Activated CD4-positive, alpha-beta memory T cell treated with anti-CD3 and anti-CD28 coated beads for 36 hours (primary cell): ENCODE measurements around the gene SMIM7. TPM values are rescaled to one million over a fixed set of nuclear protein-coding genes. Genes with fewer than 3 reads are reported as not detected.
"Not testable (repeated sequence)": the region's sequence is repeated elsewhere in the genome, so short reads cannot be mapped to it uniquely, and the experiment has no call there.

Experiments
- CTCF ChIA-PET: fragments of 350-600 bp; sonication (Branson Sonifier 250); formaldehyde crosslinking; loops from one replicate; lab custom pipeline; 2021; ENCODE audit warnings: antibody characterized with exemption, inconsistent platforms; lab: Charles Lee
- POLR2A ChIA-PET: fragments of 350-600 bp; sonication (Branson Sonifier 250); formaldehyde crosslinking; loops from one replicate; lab custom pipeline; 2021; ENCODE audit warnings: antibody characterized with exemption; lab: Charles Lee
- DNase-seq: peaks from one replicate; pipeline ENCODE4 v3.0.0-alpha.2; 2020
- H3K27ac Mint-ChIP-seq: one replicate; pipeline ENCODE4 v1.8.0; 2021; ENCODE audit warnings: mixed read lengths
- H3K27me3 Mint-ChIP-seq: one replicate; pipeline ENCODE4 v1.8.0; 2021; ENCODE audit warnings: mixed read lengths
- H3K36me3 Mint-ChIP-seq: one replicate; pipeline ENCODE4 v1.8.0; 2021; ENCODE audit warnings: mixed read lengths
- H3K4me1 Mint-ChIP-seq: one replicate; pipeline ENCODE4 v1.8.0; 2021; ENCODE audit warnings: low read depth, mixed read lengths
- H3K4me3 Mint-ChIP-seq: one replicate; pipeline ENCODE4 v1.8.0; 2021; ENCODE audit warnings: mild to moderate bottlenecking, mixed read lengths
- H3K9me3 Mint-ChIP-seq: one replicate; pipeline ENCODE4 v1.8.0; 2021; ENCODE audit warnings: mixed read lengths
- intact Hi-C: fragments of 100-400 bp; cut with micrococcal nuclease; formaldehyde crosslinking; loops from one replicate; pipeline ENCODE4 v1.15.1; 2023
- total RNA-seq, 2 experiments: library from RNA; stranded (reverse); gene quantifications; one replicate each; pipeline ENCODE4 v1.2.3, GENCODE V29; 2021

Gene SMIM7
- total RNA-seq, 2 experiments from 2014 or later = 50.5 to 50.9 TPM

GRCh38 chr19:16654140-16654539, 5.8 kb downstream of the SMIM7 start:
- Mint-ChIP-seq H3K27me3 (no peaks in the 10 kb centered on the region), H3K4me3 (no peak overlapping the region), H3K9me3 (no peaks in the 10 kb centered on the region), H3K36me3 (peaks cover 67% of the 10 kb centered on the region), H3K27ac (no peak overlapping the region), H3K4me1 (peaks cover 24% of the 10 kb centered on the region)
- intact Hi-C loops = no loop called here
- no peak for DNase-seq
- POLR2A ChIA-PET = interaction anchor here (1.2 kb wide), 1 partner anchor 19 kb away, joined by 4 read pairs; no protein-coding TSS in a partner anchor
- CTCF ChIA-PET = no interaction called here

- Mint-ChIP-seq H3K27me3 (no peaks in the 10 kb centered on the region), H3K4me3 (no peak overlapping the region), H3K27ac (no peak overlapping the region), H3K36me3 (peaks cover 62% of the 10 kb centered on the region), H3K9me3 (no peaks in the 10 kb centered on the region), H3K4me1 (peaks cover 18% of the 10 kb centered on the region)
- no peak for DNase-seq
- ChIA-PET CTCF (no interaction called here), POLR2A (no interaction called here)
- intact Hi-C loops = no loop called here
These were observed 7.1 kb downstream of the SMIM7 start for GRCh38 chr19:16652854-16653253.

GRCh38 chr19:16651421-16652188, 8.3 kb downstream of the SMIM7 start:
- CTCF ChIA-PET, H3K4me1 Mint-ChIP-seq, POLR2A ChIA-PET, intact Hi-C loops, H3K27me3 Mint-ChIP-seq, H3K9me3 Mint-ChIP-seq, DNase-seq, H3K4me3 Mint-ChIP-seq: not testable (repeated sequence)
- peaks cover 60% of the 10 kb centered on the region for H3K36me3 Mint-ChIP-seq
- peak overlapping the region; percentile 45 for H3K27ac Mint-ChIP-seq

GRCh38 chr19:16650821-16651220, 9.1 kb downstream of the SMIM7 start:
- intact Hi-C loops = no loop called here
- ChIA-PET CTCF (no interaction called here), POLR2A (no interaction called here)
- peaks cover 55% of the 10 kb centered on the region for H3K36me3 Mint-ChIP-seq
- no peak for DNase-seq
- H3K27ac Mint-ChIP-seq = peak overlapping the region; percentile 45
- no peak overlapping the region for H3K4me3 Mint-ChIP-seq
- H3K4me1 Mint-ChIP-seq = peaks cover 6% of the 10 kb centered on the region
- no peaks in the 10 kb centered on the region for H3K9me3 Mint-ChIP-seq
- no peaks in the 10 kb centered on the region for H3K27me3 Mint-ChIP-seq

GRCh38 chr19:16649734-16650133, 10.2 kb downstream of the SMIM7 start:
- Mint-ChIP-seq H3K36me3 (peaks cover 54% of the 10 kb centered on the region), H3K9me3 (no peaks in the 10 kb centered on the region), H3K27ac (no peak overlapping the region), H3K4me3 (no peak overlapping the region), H3K27me3 (no peaks in the 10 kb centered on the region), H3K4me1 (peaks cover 8% of the 10 kb centered on the region)
- ChIA-PET CTCF (no interaction called here), POLR2A (no interaction called here)
- intact Hi-C loops = no loop called here
- DNase-seq = no peak

- no peaks in the 10 kb centered on the region for H3K27me3 Mint-ChIP-seq
- intact Hi-C loops = no loop called here
- no peaks in the 10 kb centered on the region for H3K9me3 Mint-ChIP-seq
- H3K36me3 Mint-ChIP-seq = peaks cover 34% of the 10 kb centered on the region
- ChIA-PET CTCF (no interaction called here), POLR2A (no interaction called here)
- H3K4me3 Mint-ChIP-seq = no peak overlapping the region
- no peak overlapping the region for H3K27ac Mint-ChIP-seq
- DNase-seq = no peak
- H3K4me1 Mint-ChIP-seq = peaks cover 6% of the 10 kb centered on the region
These were observed 14.8 kb downstream of the SMIM7 start for GRCh38 chr19:16645140-16645539.

GRCh38 chr19:16641695-16642094, 18.2 kb downstream of the SMIM7 start:
- no peaks in the 10 kb centered on the region for H3K27me3 Mint-ChIP-seq
- H3K9me3 Mint-ChIP-seq = no peaks in the 10 kb centered on the region
- peaks cover 12% of the 10 kb centered on the region for H3K4me1 Mint-ChIP-seq
- intact Hi-C loops = no loop called here
- H3K36me3 Mint-ChIP-seq = peaks cover 37% of the 10 kb centered on the region
- H3K4me3 Mint-ChIP-seq = no peak overlapping the region
- ChIA-PET POLR2A (no interaction called here), CTCF (no interaction called here)
- no peak overlapping the region for H3K27ac Mint-ChIP-seq
- DNase-seq = no peak

- ChIA-PET POLR2A (no interaction called here), CTCF (no interaction called here)
- Mint-ChIP-seq H3K4me1 (peaks cover 12% of the 10 kb centered on the region), H3K9me3 (no peaks in the 10 kb centered on the region), H3K4me3 (no peak overlapping the region), H3K36me3 (peaks cover 37% of the 10 kb centered on the region), H3K27ac (no peak overlapping the region), H3K27me3 (no peaks in the 10 kb centered on the region)
- intact Hi-C loops = no loop called here
- DNase-seq = no peak
These were observed 19.0 kb downstream of the SMIM7 start for GRCh38 chr19:16640951-16641350.

- no peak overlapping the region for H3K27ac Mint-ChIP-seq
- H3K27me3 Mint-ChIP-seq = no peaks in the 10 kb centered on the region
- H3K9me3 Mint-ChIP-seq = no peaks in the 10 kb centered on the region
- intact Hi-C loops = no loop called here
- CTCF ChIA-PET = no interaction called here
- POLR2A ChIA-PET = interaction anchor here (1.2 kb wide), 1 partner anchor 19 kb away, joined by 4 read pairs; no protein-coding TSS in a partner anchor
- no peak for DNase-seq
- H3K4me3 Mint-ChIP-seq = no peak overlapping the region
- H3K36me3 Mint-ChIP-seq = peaks cover 29% of the 10 kb centered on the region
- H3K4me1 Mint-ChIP-seq = peaks cover 9% of the 10 kb centered on the region
These were observed 21.3 kb downstream of the SMIM7 start for GRCh38 chr19:16638666-16639065.

- intact Hi-C loops = no loop called here
- no peak overlapping the region for H3K4me3 Mint-ChIP-seq
- peaks cover 9% of the 10 kb centered on the region for H3K4me1 Mint-ChIP-seq
- CTCF ChIA-PET = no interaction called here
- no peak overlapping the region for H3K27ac Mint-ChIP-seq
- H3K9me3 Mint-ChIP-seq = no peaks in the 10 kb centered on the region
- no peak for DNase-seq
- POLR2A ChIA-PET = interaction anchor here (1.2 kb wide), 1 partner anchor 20 kb away, joined by 4 read pairs; no protein-coding TSS in a partner anchor
- H3K36me3 Mint-ChIP-seq = peaks cover 23% of the 10 kb centered on the region
- H3K27me3 Mint-ChIP-seq = no peaks in the 10 kb centered on the region
These were observed 22.4 kb downstream of the SMIM7 start for GRCh38 chr19:16637535-16637934.

- ChIA-PET CTCF (no interaction called here), POLR2A (no interaction called here)
- H3K9me3 Mint-ChIP-seq = no peaks in the 10 kb centered on the region
- no peak overlapping the region for H3K4me3 Mint-ChIP-seq
- intact Hi-C loops = no loop called here
- no peaks in the 10 kb centered on the region for H3K27me3 Mint-ChIP-seq
- H3K36me3 Mint-ChIP-seq = peaks cover 14% of the 10 kb centered on the region
- peaks cover 15% of the 10 kb centered on the region for H3K4me1 Mint-ChIP-seq
- peak overlapping the region; percentile 58 for H3K27ac Mint-ChIP-seq
- no peak for DNase-seq
These were observed 28.5 kb downstream of the SMIM7 start for GRCh38 chr19:16631465-16631864.

GRCh38 chr19:16628984-16629691, 30.8 kb downstream of the SMIM7 start:
- no peaks in the 10 kb centered on the region for H3K27me3 Mint-ChIP-seq
- peak; percentile 31 for DNase-seq
- peaks cover 31% of the 10 kb centered on the region for H3K4me1 Mint-ChIP-seq
- H3K27ac Mint-ChIP-seq = peak overlapping the region; percentile 97
- peak overlapping the region; percentile 99 for H3K4me3 Mint-ChIP-seq
- POLR2A ChIA-PET = interaction anchor here (0.5 to 4.2 kb wide), 7 partner anchors 32 to 1241 kb away, joined by 4 to 47 read pairs (median 8); partner anchors contain the start of genes C19orf44, CALR3, CHERP and SMIM7
- no peaks in the 10 kb centered on the region for H3K9me3 Mint-ChIP-seq
- intact Hi-C loops = loop anchor here (1.0 kb wide), 6 partner anchors 31 to 157 kb away; partner anchors contain the start of genes C19orf44, CALR3, CHERP and SMIM7
- peaks cover 24% of the 10 kb centered on the region for H3K36me3 Mint-ChIP-seq
- CTCF ChIA-PET = interaction anchor here (1.1 to 2.3 kb wide), 2 partner anchors 32 to 41 kb away, joined by 4 to 5 read pairs; partner anchors contain the start of gene TMEM38A
